GM21367 (cell line): Measurements from ENCODE around the gene STEAP2.
"Not testable (repeated sequence)": the region's sequence is repeated elsewhere in the genome, so short reads cannot be mapped to it uniquely, and the experiment has no call there.

ENCODE experiments used
- ATAC-seq: cut with Tn5 transposase; IDR thresholded peaks from one replicate; pipeline ENCODE4 v1.9.1; 2021; ENCODE audit not compliant: unreplicated experiment

Gene STEAP2

DNA sequence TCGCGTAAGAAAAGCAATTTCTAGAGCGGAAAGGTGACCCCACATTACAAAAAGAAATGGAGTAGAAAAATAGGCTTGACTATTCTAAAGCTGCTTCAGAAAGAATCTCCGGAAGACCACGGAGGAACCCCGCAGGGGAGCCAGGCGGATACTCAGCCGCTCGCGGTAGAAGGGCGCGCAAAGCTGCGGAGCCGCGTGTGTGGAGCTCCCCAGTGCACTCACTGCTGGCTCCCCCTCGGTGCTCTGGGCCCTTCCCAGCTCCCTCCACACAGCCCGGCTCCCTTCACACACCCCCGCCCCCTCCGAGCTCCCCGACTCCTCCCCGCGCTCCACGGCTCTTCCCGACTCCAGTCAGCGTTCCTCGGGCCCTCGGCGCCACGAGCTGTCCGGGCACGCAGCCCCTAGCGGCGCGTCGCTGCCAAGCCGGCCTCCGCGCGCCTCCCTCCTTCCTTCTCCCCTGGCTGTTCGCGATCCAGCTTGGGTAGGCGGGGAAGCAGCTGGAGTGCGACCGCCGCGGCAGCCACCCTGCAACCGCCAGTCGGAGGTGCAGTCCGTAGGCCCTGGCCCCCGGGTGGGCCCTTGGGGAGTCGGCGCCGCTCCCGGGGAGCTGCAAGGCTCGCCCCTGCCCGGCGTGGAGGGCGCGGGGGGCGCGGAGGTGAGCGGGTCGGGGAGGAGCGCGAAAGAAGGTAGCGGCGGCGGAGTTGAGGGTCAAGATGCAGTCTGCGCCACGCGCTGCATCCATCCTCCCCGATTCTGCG is at the start of gene STEAP2:
STEAP2 (plus strand) TSS at position 350 of the 758 bp plus-strand sequence. CDS start 13,343 bp downstream, outside the sequence.
- ATAC-seq, result peak; percentile 91

DNA sequence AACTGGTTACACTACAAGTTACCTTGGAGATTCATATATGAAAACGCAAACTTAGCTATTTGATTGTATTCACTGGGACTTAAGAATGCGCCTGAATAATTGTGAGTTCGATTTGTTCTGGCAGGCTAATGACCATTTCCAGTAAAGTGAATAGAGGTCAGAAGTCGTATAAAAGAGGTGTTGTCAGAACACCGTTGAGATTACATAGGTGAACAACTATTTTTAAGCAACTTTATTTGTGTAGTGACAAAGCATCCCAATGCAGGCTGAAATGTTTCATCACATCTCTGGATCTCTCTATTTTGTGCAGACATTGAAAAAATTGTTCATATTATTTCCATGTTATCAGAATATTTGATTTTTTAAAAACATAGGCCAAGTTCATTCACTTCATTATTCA is 48.0 kb upstream of the STEAP2 start:
- ATAC-seq, result no peak

DNA sequence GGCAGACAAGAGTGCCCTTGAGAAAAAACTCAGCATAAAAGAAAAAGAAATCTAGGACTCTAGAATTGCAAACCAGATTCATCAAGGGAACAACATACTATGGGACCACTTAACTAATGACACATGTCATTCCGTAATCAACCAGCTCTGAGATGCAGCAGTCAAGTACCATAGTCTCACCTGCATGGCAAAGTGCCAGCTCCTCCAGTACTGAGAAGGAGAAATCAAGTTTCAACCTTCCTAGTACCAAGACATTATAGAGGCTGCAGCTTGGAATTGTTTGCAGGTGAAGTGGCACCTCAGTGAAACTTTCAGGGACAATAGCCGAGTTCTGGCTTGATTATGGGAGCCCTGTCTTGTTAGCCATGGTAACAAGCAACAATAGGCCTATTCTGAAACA is 45.8 kb upstream of the STEAP2 start:
- ATAC-seq, result no peak

DNA sequence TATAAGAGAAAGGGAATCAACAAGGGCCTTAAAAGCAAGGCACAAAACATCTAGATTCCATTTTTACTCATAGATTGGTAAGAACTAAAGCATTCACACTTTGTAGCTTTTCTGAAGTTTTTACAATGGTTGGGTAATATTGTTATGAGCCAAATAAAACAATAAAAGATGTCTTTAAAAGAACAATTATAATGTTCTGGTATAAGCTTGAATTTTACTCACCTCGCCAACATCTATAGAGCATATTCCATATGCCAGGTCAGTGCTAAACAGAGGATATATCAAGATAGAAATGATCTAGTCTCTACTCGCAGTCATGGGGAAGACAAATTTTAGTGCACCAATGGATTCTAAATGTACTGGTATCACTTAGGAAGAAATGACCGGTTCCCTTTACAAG is 45.4 kb upstream of the STEAP2 start:
- no peak for ATAC-seq

DNA sequence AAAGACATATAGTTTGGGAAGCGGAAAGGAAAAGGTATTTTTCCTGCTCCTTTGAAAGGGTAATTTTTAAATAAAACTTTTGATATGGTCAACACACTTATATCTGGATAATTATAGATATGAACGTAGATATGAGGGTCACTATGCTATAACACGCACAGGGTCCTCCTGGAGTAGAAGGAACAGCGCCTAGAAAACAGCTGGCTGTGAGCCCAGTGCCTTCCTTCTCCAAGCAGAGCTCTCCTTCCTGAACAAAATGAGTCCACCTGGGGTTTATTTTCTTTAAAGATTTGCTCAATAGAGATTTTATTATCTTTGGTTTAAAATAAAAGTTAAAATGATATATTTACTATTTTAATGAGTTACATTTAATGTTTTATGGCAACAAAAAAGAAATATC is 44.2 kb upstream of the STEAP2 start:
- ATAC-seq, result no peak

DNA sequence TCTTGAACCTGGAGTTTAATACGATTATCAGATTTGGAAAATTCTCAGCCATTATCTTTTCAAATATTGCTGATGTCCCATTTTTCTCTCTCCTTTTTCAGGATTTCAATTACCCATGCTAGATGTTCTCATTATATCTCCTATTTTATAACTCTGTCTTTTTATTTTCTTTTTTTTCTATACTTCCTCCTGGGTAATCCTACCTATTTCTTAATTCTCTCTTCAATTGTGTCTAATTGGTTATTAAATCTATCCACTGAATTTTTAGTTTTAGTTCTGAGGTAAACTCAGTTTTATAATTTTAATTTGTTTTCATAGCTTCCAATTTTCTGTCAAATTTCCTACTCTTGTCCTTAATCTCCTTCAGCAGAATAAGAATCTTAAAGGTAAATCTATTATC is 41.6 kb upstream of the STEAP2 start:
- ATAC-seq, result no peak

DNA sequence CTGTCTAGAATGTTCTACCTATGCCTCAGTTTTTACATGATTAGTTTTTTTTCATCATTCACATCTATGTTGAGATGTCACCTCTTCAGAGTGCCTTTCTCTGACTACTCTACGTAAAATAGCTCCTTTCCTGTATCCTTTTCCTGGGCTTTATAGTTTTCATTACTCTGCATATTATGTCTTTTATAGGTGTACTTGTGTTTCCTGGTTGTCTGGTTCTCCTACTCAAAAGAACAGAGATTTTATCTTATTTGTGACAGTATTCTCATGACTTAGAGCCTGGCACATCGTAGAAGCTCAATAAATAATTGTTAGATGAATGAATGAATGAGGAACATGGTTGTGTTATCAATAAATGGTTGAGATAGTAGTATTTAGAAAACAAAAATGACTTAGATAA is 39.4 kb upstream of the STEAP2 start:
- ATAC-seq, result no peak

DNA sequence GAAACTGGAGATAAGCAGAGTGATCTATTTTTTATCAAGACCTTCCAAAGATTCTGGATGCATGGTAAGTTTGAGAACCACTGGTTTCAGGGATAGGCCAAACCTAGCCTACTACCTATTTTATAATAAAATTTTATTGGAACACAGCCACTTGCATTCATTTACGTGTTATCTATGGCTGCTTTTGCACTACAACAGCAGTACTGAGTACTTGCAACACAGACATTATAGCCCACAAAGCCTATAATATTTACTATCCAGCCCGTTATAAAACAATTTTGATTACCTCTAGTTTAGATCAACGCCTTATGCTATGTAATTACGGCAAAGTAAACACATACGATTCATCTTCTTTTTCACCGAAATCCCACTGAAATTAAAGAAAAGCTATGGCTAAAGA is 38.9 kb upstream of the STEAP2 start:
- ATAC-seq, result no peak

DNA sequence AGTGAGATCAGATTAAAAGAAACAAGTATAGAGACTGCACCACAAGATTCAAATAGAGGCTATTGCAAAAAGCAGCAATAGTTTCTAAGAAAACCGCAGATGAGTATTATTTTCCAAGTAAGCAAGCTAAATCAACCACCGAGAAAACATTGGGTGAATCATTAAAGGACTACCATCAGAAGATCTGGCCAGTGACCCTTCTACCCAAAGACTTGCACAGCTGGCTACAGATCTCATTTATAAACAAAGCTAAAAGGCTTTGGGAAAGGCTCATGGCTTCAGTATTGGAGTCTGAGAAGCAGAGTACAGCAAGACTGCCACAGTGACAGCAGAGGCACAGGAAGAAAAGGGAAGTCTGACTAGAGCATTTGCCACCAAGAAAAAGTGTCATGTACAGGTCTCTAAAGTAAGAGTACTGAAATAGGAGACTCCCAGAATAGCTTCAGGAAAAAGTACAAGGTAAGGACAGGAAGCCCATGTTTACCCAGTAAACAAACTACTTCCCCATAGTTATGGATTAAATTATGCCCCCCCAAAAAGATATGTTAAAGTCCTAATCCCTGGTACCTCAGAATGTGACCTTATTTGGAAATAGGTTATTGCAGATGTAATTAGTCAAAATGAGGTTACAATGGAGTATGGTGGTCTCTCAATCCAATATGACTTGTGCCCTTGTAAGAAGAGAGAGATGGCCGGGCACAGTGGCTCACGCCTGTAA is 38.3 kb upstream of the STEAP2 start:
- ATAC-seq, result peak; percentile 86

DNA sequence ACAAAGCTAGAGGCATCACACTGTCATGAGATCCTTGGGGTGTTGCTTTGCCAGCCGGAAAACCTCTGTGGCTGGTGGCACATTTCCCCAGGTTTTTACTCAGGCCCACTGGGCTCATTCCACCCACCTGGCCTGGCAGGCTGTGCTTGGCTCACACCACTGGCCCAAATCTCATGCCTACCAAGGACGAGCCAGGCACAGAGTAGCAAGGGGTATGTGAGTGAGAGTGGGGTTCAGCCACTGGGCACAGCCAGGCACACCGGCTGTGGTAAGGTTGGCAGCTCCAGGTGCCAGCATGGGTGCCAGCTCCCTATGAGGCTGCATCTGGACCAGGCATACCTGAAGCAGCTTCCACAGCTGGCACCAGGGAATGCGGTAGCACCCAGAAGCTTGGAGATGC is 35.9 kb upstream of the STEAP2 start:
- no peak for ATAC-seq

DNA sequence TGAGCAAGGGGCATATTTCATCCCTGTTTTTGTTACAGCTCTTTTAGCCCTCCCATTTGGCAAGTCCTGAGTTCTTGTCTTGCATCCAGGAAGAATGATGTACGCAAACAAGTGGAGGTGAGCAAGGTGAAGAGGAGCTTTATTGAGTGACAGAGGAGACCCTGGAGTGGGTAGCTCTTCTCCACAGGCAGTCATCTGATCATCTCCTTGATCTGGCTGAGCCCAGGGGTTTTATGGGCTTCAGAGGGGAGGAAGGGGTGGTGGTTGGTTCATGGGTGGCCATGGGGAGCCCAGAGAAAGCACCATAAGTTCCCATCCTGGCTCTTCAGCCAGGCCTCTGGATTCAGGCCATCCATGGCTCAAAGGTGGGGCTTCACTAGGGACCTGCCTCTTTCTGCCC is 35.3 kb upstream of the STEAP2 start:
- no peak for ATAC-seq

DNA sequence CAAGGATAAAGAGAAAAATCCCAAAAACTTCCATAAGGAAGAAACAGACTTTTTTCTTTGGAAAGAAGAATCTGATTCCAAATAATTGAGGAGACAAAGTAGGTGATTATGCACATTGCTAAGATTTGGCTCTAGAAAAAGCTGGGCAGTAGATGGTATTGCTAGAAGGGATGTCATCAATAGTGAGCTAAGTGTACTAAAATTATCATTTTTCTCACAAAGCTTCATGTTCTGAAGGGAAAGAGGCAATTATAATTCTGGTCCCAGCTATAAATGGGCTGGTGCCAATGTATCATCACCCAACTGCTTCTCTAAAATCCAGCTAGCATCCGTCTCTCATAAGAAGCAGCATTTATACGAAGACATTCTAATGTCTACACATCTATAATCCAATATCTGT is 33.4 kb upstream of the STEAP2 start:
- no peak for ATAC-seq

DNA sequence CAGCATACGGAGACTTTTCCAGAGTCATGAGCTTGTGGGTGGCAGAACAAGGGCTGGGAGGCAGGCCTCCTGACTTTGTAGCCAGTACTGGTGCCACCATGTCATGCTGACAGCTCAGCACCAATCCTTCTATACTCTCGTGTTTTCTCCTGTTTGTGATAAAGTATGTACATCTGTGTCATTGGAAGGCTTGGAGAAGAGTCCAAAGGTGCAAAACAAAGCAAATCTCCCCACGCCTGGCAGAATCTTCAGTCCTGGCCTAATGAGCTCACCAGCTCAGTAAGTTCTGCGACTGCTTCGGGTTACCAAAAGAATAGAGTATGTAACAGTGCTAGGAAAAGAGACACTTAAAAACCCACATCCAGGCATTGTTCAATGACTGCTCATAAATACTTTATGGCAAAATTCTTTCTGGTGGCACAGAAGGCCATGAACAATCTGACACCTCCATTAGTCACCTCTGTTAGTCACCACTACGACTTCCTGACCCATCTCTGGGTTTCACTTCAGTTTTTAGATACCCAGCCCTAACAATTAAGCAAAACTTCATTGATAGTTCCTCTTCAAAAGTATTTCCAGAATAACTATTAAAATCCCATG is 32.8 kb upstream of the STEAP2 start:
- peak; percentile 96 for ATAC-seq

DNA sequence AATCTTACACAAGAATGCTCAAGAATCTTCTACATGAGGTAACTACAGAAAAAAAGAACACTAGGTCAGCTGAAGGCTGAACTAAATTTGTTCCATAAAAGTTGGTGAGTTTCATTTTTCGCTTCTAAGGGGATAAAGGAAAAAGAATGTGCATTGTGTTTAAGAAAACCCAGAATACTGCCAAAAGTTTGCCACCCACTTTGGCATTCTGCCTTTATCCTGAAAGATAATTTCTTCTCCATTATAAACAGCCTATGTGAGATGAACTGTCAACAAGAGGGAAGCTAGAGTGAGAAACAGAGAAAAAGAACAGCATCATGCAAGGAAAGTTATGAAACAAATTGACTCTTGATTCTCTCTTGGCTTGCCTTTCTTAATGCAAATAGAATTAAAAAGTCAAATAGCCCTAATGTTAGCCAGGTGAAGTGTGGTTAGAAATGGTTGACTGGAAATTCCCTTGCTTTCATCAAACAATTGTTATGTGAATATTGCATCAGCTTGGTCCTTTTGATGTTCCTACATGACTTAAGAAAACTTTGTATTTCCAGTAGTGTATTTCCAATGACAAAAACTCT is 31.4 kb upstream of the STEAP2 start:
- ATAC-seq, result no peak

DNA sequence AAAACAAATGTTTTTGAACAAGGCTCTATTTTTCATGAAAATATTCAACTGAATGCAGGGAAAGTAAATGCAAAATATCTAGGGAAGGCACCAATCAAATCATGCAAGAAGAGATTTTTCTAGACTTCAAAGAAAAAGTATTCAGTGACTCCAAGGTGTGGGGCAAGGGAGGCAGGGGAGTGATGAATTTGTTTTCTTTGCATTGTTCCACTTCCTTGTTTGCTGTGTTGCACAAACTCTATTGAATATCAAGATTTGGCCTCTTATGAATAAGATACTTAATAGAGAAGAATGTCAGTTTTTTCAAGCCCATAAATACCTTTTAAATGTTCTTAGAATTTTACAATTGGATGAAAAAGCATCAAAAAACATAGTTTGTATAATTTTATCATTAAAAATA is 30.9 kb upstream of the STEAP2 start:
- ATAC-seq, result no peak

DNA sequence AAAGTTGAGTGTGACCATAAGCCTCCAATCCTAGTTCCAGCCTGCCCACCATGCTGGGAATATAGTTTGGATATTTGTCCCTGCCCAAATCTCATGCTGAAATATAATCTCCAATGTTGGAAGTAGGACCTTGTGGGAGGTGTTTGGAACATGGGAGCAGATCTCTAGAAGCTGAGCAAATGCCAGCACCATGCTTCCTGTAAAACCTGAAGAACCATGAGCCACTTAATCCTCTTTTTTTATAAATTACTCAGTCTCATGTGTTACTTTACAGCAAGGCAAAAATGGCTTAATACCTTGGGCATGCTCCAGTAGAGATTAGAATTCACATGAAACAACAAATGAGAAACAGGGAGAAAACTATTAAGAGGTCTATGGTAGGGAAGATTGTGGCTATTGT is 30.1 kb upstream of the STEAP2 start:
- no peak for ATAC-seq

DNA sequence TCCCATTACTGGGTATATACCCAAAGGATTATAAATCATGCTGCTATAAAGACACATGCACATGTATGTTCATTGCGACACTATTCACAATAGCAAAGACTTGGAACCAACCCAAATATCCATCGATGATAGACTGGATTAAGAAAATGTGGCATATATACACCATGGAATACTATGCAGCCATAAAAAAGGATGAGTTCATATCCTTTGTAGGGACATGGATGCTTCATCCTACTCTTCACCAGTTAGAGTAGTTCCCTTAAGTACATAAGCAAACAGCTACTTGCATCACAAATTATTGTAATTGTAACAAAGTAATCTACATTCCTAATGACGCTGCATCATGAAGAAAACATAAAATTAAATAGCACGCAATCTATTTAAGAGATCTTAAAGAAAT is 25.2 kb upstream of the STEAP2 start:
- ATAC-seq, result not testable (repeated sequence)

DNA sequence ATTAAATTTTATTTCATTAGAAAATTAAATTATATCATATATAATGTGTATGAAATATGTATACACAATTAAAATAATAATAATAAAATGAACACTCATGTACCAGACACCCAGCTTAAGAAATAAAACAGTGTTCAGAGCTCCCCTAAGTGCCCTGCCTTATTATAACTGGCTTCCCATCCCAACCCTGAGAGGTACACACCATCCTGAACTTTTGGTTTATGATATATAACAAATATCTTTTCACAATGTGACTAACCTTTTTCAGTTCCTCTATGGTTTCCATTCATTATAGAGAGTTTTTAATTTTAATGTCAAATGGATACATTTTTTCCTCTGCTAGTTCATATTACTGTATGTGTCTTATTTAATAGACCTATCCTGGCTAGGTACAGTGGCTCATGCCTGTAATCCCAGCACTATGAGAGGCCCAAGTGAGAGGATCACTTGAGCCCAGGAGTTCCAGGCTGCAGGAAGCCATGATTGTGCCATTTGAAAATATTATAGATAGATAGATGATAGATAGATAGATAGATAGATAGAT is 24.0 kb upstream of the STEAP2 start:
- no peak for ATAC-seq

DNA sequence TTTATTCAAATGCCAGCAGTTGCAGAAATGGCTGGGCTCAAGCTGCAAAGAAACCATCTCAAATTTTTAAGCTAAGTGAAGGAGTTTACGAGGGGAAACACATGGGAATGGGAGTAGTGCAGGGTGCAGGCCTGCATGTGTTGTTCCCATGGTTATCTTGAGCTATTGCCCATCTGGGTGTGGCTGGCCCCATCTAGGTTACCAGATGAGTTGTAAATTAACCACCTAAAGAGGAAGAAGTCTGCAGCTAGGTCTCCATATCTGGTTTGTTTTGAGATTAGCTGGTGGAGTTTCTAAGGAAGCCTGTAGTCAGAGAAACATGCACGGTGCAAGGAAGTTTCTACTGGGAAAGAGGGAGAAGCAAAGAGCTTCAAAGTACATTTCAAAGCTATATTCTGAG is 23.3 kb upstream of the STEAP2 start:
- peak; percentile 88 for ATAC-seq

DNA sequence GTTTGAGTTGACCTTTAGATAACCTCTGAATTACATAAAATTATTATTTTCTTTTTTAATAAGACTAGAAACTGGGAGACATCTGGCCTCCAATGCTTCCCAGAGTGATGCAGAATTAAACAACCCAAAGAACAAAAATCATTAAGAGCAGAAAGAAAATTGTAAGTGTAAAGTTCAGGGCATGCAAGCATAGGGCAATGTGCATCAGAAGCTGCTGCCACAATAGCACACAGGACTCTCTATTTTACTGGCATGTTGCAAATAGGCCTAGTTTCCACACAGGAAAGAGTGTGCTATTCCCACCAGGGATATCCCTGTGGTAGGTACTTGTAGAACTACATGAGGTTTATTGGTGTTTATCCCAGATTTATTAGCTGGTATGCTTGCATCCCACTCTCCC is 20.5 kb upstream of the STEAP2 start:
- no peak for ATAC-seq

DNA sequence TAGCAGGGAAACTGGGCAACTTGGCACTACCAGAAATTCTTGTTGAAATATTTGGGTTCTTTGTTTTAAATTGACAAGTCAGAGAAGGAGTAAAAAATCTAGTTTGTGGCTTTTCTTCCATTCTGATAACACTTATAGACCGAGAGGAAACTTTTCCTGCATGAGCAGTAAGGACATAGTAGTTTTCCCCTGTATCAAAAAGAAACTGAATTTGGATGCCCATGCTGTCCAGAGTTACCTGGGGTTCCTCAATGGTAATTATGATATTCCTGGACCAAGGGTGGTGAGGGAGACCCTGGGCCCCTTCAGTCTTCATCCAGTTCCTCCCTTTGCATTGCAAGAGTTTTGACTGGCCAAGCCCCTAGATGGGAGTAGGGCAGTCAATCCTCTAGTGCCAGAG is 19.9 kb upstream of the STEAP2 start:
- ATAC-seq, result no peak
